Inflammatory macrophage (primary cell): ENCODE measurements around the gene ZNF484.
"Not testable (repeated sequence)": the region's sequence is repeated elsewhere in the genome, so short reads cannot be mapped to it uniquely, and the experiment has no call there.

Experiments
- DNase-seq, 2 donors: peaks; one replicate each; pipeline ENCODE4 v3.0.0-alpha.2; 2020 to 2022
- total RNA-seq, 18 experiments: gene quantifications; one replicate each; lab custom pipeline; 2026; ENCODE audit warnings: mixed read lengths in 6 of 18, inconsistent platforms in 2 of 18; lab: John Stamatoyannopoulos, UW

The ZNF484 gene
- total RNA-seq: 2.1 to 21.0 (median 6.2) reads per million in 18 experiments

GRCh38 chr9:92877531-92878430, at the start of gene ZNF484:
Gene ZNF484, minus strand, starts transcription at chr9:92878038. Its CDS starts 3,009 bp downstream, at chr9:92875029.
- DNase-seq: peak; percentile 99 to 100

- DNase-seq: no peak
Measured at GRCh38 chr9:92920437-92920836, 42.6 kb upstream of the ZNF484 start.

GRCh38 chr9:92917176-92917800, 39.5 kb upstream of the ZNF484 start:
- DNase-seq: peak; percentile 55 to 83

DNA sequence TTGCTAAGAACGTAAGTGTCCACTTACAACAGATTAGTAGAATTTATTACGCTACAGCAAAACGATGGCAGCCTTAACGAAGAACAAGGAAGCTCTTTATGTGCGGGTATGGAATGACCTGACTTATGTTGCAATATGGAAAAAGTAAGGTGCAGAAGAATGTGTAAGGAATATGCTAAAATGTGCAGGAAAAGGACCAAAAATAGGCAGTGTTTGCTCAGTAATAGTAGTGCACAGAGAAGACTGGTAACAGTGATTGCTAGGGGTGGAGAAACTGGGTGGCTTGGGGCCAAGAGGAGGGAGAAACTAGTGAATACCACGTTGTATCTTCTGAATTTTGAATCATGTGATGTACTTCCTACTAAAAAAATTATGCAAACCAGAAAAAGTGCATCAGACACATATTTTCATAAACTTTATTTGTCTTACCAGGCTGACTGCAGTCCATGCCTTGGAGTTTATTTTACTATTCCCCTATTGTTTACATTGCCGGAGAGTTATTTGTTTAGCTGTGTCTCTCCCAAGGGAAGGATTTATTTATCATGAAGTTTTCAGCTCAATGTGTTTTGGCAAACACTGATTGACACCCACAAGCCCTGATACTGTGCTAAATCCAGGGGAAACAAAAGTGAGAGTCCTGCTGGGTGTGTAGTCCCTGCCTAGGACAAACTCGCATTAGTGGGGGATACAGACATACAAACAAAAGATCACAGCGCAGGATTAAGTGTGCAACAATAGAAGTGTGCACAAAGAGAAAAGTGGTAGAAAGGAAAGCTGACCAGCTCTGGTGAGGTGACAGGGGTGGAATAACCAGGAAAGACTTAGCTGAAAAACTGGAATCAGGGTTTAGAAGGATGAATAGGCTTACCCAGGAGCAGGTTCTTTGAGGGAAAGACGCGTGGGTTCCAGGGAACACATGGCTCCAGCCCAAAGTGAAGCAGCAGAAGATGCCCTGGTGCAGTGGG, 34.0 kb upstream of the ZNF484 start:
- DNase-seq: peak; percentile 56 to 67

DNA sequence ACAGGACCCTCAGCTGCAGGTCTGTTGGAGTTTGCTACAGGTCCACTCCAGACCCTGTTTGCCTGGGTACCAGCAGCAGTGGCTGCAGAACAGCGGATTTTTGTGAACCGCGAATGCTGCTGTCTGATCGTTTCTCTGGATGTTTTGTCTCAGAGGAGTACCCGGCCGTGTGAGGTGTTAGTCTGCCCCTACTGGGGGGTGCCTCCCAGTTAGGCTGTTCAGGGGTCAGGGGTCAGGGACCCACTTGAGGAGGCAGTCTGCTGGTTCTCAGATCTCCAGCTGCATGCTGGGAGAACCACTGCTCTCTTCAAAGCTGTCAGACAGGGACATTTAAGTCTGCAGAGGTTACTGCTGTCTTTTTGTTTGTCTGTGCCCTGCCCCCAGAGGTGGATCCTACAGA, 27.3 kb upstream of the ZNF484 start:
- DNase-seq: not testable (repeated sequence)

DNA sequence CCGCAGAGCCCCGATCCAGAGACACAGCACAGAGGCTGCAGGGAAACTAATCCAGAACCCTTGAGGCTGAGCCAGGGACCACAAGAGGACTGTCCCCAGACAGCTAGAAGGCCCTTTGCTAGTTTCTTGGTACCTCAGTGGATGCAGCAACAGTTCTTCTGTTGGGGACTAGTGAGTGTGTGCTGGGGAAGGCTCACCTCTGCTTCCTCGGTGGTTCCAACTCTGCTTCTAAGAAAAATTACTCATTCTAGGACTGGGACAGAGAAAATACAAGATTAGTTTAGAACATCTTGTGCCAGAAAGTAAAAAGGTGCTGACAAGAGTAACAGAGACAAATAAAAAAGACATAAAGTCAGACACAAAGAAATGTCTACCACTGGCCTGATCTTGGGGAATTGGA, 19.5 kb upstream of the ZNF484 start:
- no peak for DNase-seq

- DNase-seq: no peak
Measured at GRCh38 chr9:92895812-92896436, 18.1 kb upstream of the ZNF484 start.

GRCh38 chr9:92894711-92895362, 17.0 kb upstream of the ZNF484 start:
- no peak for DNase-seq

DNA sequence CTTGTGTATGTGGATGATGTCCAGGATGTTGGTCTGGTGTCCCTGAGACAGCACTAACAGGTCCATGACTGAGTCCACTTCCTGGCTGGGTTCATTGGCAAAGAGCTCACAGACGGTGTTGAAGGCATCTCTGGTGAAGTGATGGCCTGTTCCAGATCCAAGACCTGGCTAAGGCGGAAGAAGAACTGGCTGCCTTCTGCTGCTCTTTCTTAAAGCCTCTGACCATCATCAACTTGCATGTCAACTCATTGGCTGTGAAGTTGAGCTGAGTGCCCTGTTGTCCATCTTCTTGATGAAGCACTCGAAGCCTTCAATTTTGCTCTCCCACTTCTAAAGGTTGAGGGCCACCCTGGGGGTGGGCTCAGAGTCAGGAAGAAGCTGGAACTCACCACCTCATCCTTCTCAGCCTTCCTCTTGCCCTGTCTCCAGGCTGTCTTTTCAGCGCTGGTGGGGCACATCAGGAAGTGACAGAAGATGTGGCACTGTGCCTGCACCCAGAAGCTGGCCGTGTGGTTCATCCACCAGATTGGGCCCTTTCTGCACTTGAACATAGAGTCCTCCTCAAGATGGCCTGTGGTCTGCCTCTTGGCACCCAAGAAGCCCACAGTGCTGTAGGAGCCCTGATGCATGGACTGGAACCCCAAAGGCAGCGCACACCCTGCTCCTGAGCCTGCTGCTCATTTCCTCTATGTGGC, 16.2 kb upstream of the ZNF484 start:
- not testable (repeated sequence) for DNase-seq

DNA sequence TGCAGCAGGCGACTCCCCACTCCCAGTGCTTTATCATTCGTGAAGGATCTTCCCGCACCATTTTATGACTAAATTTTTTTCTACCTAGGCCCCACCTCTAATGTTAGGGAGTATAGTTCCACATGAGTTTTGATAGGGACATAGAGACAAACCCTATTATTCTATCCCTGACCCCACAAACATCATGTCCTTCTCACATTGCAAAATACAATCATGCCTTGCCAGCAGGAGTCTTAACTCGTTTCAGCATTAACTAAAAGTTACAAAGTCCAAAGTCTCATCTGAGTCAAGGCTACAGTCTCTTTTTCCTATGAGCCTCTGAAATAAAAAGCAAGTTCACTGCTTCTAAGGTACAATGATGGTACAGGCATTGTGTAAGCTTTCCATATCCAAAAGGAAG, 14.4 kb upstream of the ZNF484 start:
- not testable (repeated sequence) for DNase-seq

DNA sequence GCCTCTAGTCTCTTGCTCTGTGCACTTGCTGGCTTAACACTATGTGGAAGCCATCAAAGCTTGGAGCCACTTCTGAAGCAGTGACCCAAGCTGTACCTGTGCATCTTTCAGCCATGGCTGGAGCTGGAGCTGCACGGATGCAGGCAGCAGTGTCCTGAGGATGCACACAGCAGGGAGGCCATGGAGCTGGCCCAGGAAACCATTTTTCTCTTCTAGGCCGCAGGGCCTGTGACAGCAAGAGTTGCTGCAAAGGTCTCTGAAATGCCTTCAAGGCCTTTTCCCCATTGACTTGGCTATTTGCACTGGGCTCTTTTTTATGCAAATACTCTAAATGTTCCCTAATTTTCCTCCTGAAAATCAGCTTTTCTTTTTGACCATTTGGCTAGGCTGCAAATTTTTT, 12.9 kb upstream of the ZNF484 start:
- DNase-seq: no peak

GRCh38 chr9:92887880-92888338, 10.1 kb upstream of the ZNF484 start:
- DNase-seq: no peak

DNA sequence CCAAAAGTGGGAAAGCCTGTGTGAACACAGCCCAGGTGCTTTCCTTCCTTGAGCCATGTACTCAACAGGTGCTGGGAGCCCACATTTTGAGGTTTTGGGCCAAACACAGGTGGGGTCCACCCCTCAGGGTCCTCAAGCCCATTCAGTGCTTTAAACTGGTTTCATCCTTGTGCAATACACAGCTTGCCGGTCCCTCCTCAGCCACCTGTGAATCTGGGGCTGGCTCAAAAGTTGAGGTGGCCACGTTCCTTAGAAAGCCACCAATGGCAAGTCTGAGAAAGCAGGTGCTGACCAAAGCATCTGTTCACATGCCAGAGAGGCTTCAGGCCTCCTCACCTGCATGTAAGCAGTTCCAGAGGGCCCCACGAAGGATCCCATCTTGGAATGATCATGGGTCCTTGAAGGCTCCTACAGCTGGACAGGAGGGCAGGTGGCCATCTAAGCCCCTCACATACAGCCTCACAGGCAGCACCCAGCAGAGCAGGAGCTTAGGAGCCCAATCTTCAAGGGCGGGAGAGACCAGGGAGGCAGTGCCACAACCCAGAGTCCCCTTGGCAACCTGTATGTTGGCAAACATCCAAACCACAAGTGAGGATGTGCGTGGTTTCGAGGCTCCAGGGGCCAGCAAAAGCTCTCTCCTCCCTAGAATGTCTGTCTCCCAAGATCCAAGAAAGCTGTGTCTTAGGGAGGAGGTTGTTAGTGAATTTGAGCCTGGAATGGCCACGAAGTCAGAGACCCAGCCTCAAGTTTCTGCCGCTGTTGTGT, 9.2 kb upstream of the ZNF484 start:
- not testable (repeated sequence) for DNase-seq

- not testable (repeated sequence) for DNase-seq
Measured at GRCh38 chr9:92883666-92884405, 6.0 kb upstream of the ZNF484 start.

DNA sequence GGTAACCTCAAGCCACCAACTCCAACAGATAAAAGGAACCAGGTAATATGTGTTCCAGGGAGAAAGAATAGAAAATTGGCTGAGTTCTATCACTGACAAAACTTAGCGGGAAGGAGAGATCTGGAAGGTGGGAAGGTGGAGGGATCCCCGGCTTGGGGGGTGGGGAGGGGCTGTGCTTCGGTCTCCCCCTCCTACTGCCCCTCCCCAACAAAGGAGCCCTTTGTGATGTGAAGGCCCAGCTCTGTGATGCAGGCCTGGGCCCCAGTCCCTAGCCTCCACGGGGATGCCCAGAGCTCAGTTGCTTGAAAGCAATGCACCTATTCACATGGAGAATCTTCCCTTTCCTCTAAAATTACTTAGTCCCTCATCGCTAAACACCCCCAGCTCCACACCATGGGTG, 4.4 kb upstream of the ZNF484 start:
- DNase-seq: no peak

DNA sequence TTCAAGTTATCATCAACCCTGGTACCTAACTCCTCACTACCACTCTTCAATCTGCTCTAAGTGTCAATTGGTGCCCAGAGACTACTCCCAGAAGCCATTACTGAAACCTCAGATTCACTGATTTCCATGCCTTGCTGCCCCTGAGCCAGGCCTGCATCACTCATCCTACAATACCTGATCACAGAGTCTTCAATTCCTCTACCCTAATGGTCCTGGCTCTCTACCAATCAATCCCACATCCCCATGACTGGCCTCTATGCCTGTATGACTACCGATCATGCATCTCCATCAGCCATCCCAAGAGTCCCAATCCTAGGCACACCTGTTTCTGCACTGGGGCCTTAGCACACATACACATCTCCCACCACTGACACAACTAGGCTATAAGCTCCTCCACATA, 2.5 kb downstream of the ZNF484 start:
- DNase-seq: no peak

GRCh38 chr9:92870289-92870688, 7.5 kb downstream of the ZNF484 start:
- DNase-seq: no peak

DNA sequence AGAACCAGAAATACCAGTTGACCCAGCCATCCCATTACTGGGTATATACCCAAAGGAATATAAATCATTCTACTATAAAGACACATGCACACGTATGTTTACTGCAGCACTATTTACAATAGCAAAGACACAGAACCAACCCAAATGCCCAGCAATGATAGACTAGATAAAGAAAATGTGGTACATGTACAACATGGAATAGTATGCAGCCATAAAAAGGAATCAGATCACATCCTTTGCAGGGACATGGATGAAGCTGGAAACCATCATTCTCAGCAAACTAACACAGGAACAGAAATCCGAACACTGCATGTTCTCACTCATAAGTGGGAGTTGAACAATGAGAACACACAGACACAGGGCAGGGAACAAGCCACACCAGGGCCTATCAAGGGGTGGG, 11.2 kb downstream of the ZNF484 start:
- not testable (repeated sequence) for DNase-seq

DNA sequence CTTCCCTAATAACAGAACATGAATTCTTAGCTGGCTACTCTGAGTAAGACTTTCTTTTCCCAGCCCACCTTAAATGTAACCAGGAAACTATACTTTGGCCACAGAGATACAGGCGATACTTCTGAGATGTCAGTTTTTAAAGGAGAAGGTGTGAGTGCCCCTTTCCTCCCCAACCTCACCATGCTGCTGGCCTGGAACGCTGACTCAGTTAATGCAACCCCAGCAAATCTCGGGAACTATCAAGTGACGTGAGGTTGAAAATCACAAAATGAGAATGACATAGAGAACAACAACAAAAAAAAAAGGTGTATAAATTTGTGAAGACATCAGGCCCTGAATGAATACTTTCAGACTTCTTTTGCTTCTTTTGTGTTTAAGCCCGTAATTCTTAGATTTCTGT, 13.7 kb downstream of the ZNF484 start:
- DNase-seq: no peak
